ENCODE measurements around the gene CDH4.

CDH4 gene

DNA sequence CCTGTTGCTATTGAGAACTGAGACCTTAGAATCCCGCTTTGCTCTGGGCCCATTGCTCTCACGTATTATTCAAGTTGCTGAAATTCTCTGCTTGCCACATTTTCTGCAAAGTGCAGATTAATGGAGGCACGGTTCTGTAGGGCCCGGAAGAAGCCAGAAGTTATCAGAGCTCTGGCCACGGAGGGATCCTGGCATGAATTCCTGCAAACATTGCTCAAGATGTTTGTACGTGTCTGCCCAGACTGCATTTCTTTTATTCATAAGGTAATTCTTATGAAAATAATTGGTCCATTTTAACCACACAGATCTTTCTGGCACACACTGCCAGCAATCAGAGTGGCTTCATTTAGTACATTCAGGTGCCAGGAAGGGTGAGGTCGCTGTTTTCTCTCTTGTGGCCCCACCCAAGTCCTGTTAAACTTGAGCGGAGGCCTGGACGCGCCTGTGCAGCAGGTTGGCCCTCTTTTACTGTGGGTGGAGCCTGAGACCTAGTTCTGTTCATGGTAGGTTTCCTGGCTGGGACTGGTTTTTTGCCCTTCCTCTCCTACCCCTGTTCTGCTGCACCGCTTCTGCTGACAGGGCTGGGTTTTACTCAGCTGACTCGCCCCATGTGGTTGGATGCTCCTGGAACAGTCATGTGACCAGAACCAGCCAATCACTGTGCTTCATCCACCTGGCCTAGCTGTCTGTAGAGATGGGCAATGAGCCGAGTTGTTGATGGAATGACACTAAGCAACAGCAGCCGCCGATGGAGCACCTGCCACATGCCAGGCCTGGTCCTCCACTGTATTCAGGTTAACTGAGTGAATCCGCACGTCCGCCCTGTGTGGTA is 230.2 kb downstream of the CDH4 start:
- no peak overlapping the region for H3K4me3 ChIP-seq (ENCODE audit: low read depth, low read length)
- DNase-seq (ENCODE audit: low read depth), result no peak

DNA sequence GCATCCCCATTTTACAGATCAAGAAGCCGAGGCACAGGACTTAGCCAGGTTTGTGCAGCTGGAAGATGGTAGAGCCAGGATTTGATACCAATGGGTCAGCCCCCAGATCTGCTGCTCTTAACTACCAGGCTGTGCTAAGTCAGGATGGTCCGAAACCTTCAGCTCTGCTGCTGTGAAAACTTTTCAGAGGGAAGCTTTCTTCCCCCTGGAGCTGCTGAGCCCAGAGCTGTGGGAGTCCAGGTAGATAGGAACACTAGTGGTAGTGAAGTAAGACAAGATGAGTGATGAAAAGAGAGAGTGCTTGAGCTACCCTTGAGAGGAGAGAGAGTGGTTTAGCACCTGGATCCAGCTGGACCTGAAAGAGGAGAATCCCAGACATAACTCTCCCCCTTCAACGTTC is 230.8 kb downstream of the CDH4 start:
- no peak overlapping the region for H3K4me3 ChIP-seq (ENCODE audit: low read depth, low read length)
- TF ChIP-seq, protein P1, sequence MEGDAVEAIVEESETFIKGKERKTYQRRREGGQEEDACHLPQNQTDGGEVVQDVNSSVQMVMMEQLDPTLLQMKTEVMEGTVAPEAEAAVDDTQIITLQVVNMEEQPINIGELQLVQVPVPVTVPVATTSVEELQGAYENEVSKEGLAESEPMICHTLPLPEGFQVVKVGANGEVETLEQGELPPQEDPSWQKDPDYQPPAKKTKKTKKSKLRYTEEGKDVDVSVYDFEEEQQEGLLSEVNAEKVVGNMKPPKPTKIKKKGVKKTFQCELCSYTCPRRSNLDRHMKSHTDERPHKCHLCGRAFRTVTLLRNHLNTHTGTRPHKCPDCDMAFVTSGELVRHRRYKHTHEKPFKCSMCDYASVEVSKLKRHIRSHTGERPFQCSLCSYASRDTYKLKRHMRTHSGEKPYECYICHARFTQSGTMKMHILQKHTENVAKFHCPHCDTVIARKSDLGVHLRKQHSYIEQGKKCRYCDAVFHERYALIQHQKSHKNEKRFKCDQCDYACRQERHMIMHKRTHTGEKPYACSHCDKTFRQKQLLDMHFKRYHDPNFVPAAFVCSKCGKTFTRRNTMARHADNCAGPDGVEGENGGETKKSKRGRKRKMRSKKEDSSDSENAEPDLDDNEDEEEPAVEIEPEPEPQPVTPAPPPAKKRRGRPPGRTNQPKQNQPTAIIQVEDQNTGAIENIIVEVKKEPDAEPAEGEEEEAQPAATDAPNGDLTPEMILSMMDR (IDR thresholded peaks at IDR 0.05; ENCODE audit: control insufficient read depth, extremely low read depth, insufficient read depth), result no peak
- no peak for DNase-seq (ENCODE audit: low read depth)

More for the DNA sequence above, 230.2 kb downstream of the CDH4 start:
- TF ChIP-seq, protein P1 (IDR thresholded peaks at IDR 0.05; ENCODE audit: control insufficient read depth, extremely low read depth, insufficient read depth), result no peak

DNA sequence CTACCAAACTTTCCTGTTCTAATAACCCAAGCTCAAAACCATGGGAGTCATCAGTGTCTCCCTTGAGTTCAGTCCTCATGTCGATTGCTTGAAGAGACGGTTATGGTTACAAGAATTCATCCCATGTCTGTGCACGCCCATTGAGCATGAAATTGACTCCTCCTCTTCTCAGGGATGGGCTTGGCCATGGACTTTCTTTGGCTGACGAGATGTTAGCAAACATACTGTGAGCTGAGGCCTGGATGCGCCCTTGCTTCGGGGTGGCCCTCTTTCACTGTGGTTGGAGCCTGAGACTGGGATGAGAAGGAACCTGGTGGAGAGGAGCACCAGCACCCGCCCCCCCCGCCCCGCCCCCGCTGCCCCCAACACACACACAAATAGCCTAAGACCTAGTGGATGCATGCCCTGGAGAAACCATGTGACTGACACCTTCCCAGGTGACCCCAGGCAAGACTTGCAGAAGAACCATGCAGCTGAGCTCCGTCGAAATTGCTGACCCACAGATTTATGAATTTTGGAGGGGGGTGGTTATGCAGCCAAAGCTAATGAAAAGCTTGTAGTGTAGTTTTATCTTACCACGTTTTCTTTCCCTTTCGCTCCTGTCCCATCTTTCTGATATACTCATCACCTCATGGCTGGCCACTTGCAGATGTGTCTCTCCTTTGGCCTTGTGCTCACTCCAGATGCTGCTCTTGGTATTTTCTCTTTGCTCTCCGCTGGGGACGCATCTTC is 231.4 kb downstream of the CDH4 start:
- DNase-seq (ENCODE audit: low read depth), result no peak
- H3K4me3 ChIP-seq (ENCODE audit: low read depth, low read length), result no peak overlapping the region
- TF ChIP-seq, protein P1 (IDR thresholded peaks at IDR 0.05; ENCODE audit: control insufficient read depth, extremely low read depth, insufficient read depth), result no peak

DNA sequence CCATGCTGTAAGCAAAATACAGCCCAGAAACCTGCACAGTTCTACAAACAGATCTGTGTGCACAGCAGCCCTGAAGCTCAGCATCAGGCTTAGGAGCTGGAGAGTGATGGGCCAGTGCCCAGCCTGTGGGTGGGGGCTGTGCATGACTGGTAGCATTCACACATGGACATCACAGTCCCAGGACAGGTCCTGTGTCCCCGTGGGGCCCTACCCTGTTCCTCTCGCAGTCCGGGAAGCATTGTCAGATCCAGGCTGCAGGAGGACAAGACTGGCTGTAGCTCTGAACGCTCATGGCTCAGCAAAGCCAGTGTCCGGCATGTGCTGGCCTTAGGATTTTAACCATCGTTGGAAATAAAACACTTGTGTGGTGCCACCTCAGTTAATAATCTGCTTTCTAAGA is 234.1 kb downstream of the CDH4 start:
- TF ChIP-seq, protein P1 (IDR thresholded peaks at IDR 0.05; ENCODE audit: control insufficient read depth, extremely low read depth, insufficient read depth), result no peak
- H3K4me3 ChIP-seq (ENCODE audit: low read depth, low read length), result no peak overlapping the region
- DNase-seq (ENCODE audit: low read depth), result no peak

DNA sequence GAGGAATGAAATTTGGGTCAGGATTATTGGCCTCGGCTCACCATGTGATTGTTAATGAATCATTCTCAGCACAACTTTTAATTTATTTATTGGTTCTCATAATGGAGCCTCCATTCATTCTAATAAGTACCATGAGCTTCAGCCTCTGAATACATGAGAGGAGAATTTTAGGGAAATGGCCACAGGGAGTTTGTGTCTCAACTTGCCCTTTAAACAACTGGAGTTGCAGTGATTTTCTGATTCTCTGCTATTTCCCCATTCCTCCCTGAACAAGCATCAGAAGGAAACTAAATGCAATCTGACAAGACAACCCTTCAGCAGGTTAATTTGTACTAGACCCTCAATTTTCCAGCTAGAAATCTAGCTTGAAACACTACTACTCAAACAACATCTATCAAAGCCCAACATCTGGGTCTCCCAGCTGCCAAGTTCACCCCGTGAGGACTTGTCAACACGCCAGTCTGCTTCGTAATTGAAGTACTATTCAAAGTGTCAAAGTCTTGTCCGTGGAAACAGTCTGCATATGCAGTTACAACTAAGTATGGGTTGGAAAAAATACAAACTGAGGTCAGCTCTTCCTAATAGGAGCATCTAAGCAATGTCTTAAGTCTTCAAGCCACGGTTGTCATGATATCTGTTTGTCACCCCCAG is 235.4 kb downstream of the CDH4 start:
- H3K4me3 ChIP-seq (ENCODE audit: low read depth, low read length), result no peak overlapping the region
- TF ChIP-seq, protein P1 (IDR thresholded peaks at IDR 0.05; ENCODE audit: control insufficient read depth, extremely low read depth, insufficient read depth), result no peak
- no peak for DNase-seq (ENCODE audit: low read depth)

DNA sequence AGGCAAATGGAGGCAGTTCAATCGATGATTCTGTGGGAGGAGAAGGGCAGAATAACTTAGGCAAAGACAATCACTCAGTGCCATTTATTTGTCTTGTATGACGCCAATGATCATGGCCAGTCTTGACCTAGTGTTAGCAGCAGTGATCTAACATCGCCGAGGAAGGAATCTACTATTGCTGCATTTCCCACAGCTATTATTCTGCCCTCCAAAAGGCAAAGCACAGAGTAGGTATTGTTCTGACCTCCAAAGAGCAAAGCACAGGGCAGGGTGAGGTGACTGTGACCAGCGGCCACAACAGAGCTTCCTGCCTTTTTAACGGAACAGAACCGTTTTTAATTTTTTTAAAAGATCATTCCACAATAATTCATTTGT is 235.9 kb downstream of the CDH4 start:
- no peak overlapping the region for H3K4me3 ChIP-seq (ENCODE audit: low read depth, low read length)
- no peak for DNase-seq (ENCODE audit: low read depth)
- TF ChIP-seq, protein P1 (IDR thresholded peaks at IDR 0.05; ENCODE audit: control insufficient read depth, extremely low read depth, insufficient read depth), result no peak

All from LNCaP clone FGC (cell line).